Activated naive CD4-positive, alpha-beta T cell treated with anti-CD3 and anti-CD28 coated beads, Interleukin-2, amount 10 ng/mL, durations not matched to agents 7 days and 5 days (primary cell): ENCODE measurements around the gene SEBOX.

Experiments used
- CTCF ChIA-PET: fragments of 350-600 bp; sonication (Branson Sonifier 250); formaldehyde crosslinking; loops from one replicate; lab custom pipeline; 2021; ENCODE audit warnings: antibody characterized with exemption; lab: Charles Lee
- DNase-seq: peaks from one replicate; pipeline ENCODE4 v3.0.0-alpha.2; 2020
- H3K27ac Mint-ChIP-seq: one replicate; pipeline ENCODE4 v1.8.0; 2021; ENCODE audit warnings: mild to moderate bottlenecking, moderate library complexity, mixed read lengths
- H3K27me3 Mint-ChIP-seq: one replicate; pipeline ENCODE4 v1.8.0; 2021; ENCODE audit warnings: mild to moderate bottlenecking, mixed read lengths
- H3K36me3 Mint-ChIP-seq: one replicate; pipeline ENCODE4 v1.8.0; 2021; ENCODE audit warnings: mixed read lengths
- H3K4me1 Mint-ChIP-seq: one replicate; pipeline ENCODE4 v1.8.0; 2021; ENCODE audit warnings: mixed read lengths
- H3K4me3 Mint-ChIP-seq: one replicate; pipeline ENCODE4 v1.8.0; 2021; ENCODE audit warnings: mild to moderate bottlenecking, moderate library complexity, mixed read lengths
- H3K9me3 Mint-ChIP-seq: one replicate; pipeline ENCODE4 v1.8.0; 2021; ENCODE audit warnings: mixed read lengths

SEBOX gene

GRCh38 chr17:28335201-28335958 lies 29.6 kb downstream of the SEBOX start, which contains the start of the genes IFT20 and TNFAIP1:
Gene IFT20 (minus strand): TSS chr17:28335472. CDS start chr17:28331985, 3,487 bp downstream.
Gene TNFAIP1 (plus strand): TSS chr17:28335761. CDS start chr17:28339522, 3,761 bp downstream.
- Mint-ChIP-seq H3K27me3 (no peaks in the 10 kb centered on the region), H3K4me1 (peaks cover 53% of the 10 kb centered on the region), H3K27ac (peak within 1 kb of the TSS; percentile 98), H3K9me3 (no peaks in the 10 kb centered on the region), H3K4me3 (peak within 1 kb of the TSS; percentile 99), H3K36me3 (peaks cover 9% of the 10 kb centered on the region)
- CTCF ChIA-PET = interaction anchor here (0.8 to 1.7 kb wide), 4 partner anchors 11 to 102 kb away, joined by 3 to 10 read pairs (median 4); partner anchors contain the start of gene POLDIP2
- peak; percentile 99 for DNase-seq

DNA sequence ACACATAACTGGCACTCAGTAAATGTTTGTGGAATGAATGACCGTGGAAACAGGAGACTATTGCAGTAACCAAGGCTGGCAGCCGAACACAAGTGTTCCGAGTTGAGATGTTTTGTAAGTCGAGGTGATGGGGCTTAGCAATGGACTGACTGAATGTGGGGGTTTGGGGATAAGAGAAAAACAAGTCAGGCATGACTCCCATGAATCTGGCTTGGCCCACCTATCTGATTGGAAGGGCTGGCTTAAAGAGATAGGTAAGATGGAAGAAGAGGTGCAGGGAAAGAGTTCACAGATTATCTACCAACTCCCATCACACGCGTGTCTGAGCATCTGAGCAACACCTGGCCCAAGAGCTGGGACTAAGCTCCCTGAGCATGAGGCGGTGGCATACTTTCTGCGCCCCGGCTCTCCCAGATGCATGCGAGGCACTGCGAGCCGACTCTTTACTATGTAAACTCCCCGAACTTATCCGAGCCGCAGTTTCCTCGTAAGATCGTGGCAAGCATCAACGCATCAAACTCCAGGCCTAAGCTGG lies 30.3 kb downstream of the SEBOX start:
- DNase-seq = no peak
- no peaks in the 10 kb centered on the region for H3K27me3 Mint-ChIP-seq
- H3K4me1 Mint-ChIP-seq = peaks cover 53% of the 10 kb centered on the region
- CTCF ChIA-PET = no interaction called here
- peak overlapping the region; percentile 99 for H3K4me3 Mint-ChIP-seq
- H3K9me3 Mint-ChIP-seq = no peaks in the 10 kb centered on the region
- peak overlapping the region; percentile 98 for H3K27ac Mint-ChIP-seq
- peaks cover 6% of the 10 kb centered on the region for H3K36me3 Mint-ChIP-seq

DNA sequence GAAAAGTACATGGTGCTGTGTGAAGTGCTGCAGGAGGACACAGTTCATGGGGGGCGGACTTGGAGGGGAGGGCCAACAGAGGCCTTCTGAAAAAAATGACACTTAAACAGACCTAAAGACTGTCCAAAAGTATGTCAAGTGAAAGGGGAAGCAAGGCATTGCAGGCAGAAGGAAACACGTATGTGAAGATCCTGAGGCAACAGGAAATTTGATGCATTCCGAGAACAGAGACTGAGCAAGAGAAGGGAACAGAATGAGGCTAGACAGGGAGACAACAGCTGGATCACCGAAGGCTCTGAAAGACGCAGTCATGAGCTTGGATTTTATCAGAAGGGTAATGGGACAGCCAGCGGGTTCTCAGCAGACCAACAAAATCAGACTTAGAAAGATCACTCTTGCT lies 30.8 kb downstream of the SEBOX start:
- Mint-ChIP-seq H3K9me3 (no peaks in the 10 kb centered on the region), H3K27ac (no peak overlapping the region), H3K4me1 (peaks cover 51% of the 10 kb centered on the region), H3K36me3 (peaks cover 4% of the 10 kb centered on the region), H3K27me3 (no peaks in the 10 kb centered on the region), H3K4me3 (peak overlapping the region; percentile 99)
- CTCF ChIA-PET = interaction anchor here (0.6 kb wide), 1 partner anchor 24 kb away, joined by 3 read pairs; no protein-coding TSS in a partner anchor
- no peak for DNase-seq

DNA sequence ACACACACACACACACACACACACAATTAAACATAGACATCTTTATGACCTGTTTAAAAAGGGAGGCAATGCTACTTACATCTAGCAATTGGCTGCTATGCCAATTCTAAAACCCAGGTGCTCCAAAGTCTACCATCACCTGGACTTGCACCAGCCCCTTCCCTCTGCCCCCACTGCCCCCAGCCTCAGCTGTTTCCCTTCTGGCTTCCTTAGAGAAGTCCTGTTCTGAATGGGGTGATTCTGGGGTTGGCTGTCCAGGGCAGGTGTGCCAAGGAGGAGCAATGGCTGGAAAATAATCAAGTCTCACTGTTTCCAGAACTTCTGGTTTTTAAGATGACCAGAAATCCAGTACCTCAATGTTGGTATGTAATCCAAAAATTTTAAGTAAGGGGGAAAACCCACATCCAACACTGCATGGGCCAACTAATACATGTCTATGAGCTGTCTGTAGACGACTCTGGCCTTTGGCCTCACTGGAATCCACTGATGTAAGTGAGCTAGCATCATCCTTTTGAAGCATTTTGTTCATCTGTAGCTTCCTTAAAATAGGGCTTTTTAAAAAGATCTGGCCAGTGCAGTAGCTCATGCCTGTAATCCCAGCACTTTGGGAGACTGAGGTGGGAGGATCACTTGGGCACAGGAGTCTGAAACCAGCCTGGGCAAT lies 31.8 kb downstream of the SEBOX start:
- Mint-ChIP-seq H3K4me3 (no peak overlapping the region), H3K27me3 (no peaks in the 10 kb centered on the region), H3K4me1 (peaks cover 46% of the 10 kb centered on the region), H3K27ac (no peak overlapping the region), H3K36me3 (peaks cover 11% of the 10 kb centered on the region), H3K9me3 (no peaks in the 10 kb centered on the region)
- CTCF ChIA-PET = interaction anchor here (0.6 kb wide), 1 partner anchor 25 kb away, joined by 3 read pairs; no protein-coding TSS in a partner anchor
- DNase-seq = no peak

DNA sequence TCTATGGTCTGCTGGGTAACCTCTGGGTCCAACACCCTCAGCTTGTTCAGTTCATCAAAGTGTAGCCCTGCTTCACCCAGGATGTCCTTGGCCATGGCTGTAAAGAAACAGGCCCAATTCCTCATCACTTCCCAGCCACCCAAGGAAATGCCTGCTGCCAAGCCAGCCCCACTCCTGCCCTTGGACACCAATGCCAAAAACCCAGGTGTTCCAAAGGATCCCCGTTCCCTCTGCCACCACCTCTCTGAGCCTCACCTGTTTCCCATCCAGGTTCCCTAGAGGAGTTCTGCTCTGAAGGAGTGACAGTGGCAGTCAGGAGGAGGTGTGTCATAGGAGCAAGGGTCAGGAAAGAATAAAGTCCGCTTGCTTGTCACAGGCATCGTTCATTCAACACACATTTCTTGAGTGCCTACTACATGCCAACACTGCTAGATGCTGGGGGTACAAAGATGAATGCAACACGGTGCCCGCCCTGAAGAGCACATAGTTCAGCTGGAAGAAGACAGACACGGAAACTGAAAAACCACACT lies 33.0 kb downstream of the SEBOX start:
- peaks cover 34% of the 10 kb centered on the region for H3K4me1 Mint-ChIP-seq
- no peak overlapping the region for H3K27ac Mint-ChIP-seq
- H3K9me3 Mint-ChIP-seq = no peaks in the 10 kb centered on the region
- H3K27me3 Mint-ChIP-seq = no peaks in the 10 kb centered on the region
- no peak overlapping the region for H3K4me3 Mint-ChIP-seq
- no peak for DNase-seq
- CTCF ChIA-PET = no interaction called here
- peaks cover 17% of the 10 kb centered on the region for H3K36me3 Mint-ChIP-seq

- H3K9me3 Mint-ChIP-seq = no peaks in the 10 kb centered on the region
- H3K4me1 Mint-ChIP-seq = peaks cover 24% of the 10 kb centered on the region
- CTCF ChIA-PET = no interaction called here
- DNase-seq = no peak
- H3K4me3 Mint-ChIP-seq = no peak overlapping the region
- peak overlapping the region; percentile 28 for H3K27ac Mint-ChIP-seq
- no peaks in the 10 kb centered on the region for H3K27me3 Mint-ChIP-seq
- H3K36me3 Mint-ChIP-seq = peaks cover 22% of the 10 kb centered on the region
Observed at GRCh38 chr17:28330671-28331070, 34.3 kb downstream of the SEBOX start.

DNA sequence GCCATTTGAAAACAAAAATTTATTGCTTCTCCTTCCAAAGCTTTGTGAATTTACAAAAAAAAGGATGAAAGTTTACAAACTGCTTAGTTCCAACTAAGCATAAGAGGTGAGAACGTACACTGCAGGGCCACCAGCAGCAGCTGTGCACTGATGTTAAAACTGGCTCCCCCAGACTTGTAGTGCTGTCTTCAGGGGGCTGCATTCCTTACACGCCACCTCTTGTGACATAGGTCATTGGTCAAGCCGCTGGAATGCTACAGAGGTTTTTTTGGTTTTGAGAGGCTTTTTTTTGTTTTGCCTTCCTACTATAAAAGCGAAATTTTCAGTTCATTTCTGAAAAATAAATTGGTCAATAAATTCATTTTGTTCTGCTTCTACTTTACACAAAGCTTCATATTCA lies 36.7 kb downstream of the SEBOX start:
- H3K27ac Mint-ChIP-seq = no peak overlapping the region
- H3K27me3 Mint-ChIP-seq = no peaks in the 10 kb centered on the region
- CTCF ChIA-PET = no interaction called here
- H3K4me3 Mint-ChIP-seq = no peak overlapping the region
- peaks cover 22% of the 10 kb centered on the region for H3K36me3 Mint-ChIP-seq
- peaks cover 2% of the 10 kb centered on the region for H3K4me1 Mint-ChIP-seq
- no peak for DNase-seq
- no peaks in the 10 kb centered on the region for H3K9me3 Mint-ChIP-seq

- CTCF ChIA-PET = no interaction called here
Observed at GRCh38 chr17:28327709-28328108, 37.3 kb downstream of the SEBOX start.

DNA sequence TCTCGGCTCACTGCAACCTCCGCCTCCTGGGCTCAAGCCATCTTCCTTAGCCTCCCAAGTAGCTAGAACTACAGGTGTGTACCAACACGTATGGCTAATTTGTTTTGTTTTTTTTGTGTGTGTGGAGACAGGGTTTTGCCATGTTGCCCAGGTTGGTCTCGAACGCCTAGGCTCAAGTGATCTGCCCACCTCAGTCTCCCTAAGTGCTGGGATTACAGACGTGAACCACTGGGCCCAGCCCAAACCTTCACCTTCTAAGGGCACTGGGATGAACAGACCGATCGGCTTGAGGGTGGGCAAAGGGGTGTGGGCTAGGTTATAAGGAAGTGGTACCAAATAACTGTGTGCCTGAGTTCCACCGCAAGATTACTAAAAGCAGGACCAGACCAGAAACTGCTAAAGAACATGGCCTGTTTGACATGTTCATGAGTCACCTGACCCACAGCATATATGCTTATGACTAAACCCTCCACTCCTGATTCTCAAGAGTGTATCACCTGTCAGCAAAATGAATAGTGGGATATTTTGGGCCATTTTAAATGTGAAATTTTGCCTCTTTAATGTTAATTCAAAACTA lies 37.9 kb downstream of the SEBOX start:
- Mint-ChIP-seq H3K9me3 (no peaks in the 10 kb centered on the region), H3K27ac (no peak overlapping the region), H3K27me3 (no peaks in the 10 kb centered on the region), H3K4me1 (peaks cover 5% of the 10 kb centered on the region), H3K4me3 (no peak overlapping the region), H3K36me3 (peaks cover 24% of the 10 kb centered on the region)
- no peak for DNase-seq
- CTCF ChIA-PET = no interaction called here

More at GRCh38 chr17:28327709-28328108, 37.3 kb downstream of the SEBOX start:
- DNase-seq = no peak
- Mint-ChIP-seq H3K9me3 (no peaks in the 10 kb centered on the region), H3K4me1 (peaks cover 4% of the 10 kb centered on the region), H3K4me3 (no peak overlapping the region), H3K27ac (no peak overlapping the region), H3K36me3 (peaks cover 22% of the 10 kb centered on the region), H3K27me3 (no peaks in the 10 kb centered on the region)

- CTCF ChIA-PET = no interaction called here
- Mint-ChIP-seq H3K27ac (no peak overlapping the region), H3K4me3 (no peak overlapping the region), H3K9me3 (no peaks in the 10 kb centered on the region), H3K27me3 (no peaks in the 10 kb centered on the region), H3K4me1 (peaks cover 13% of the 10 kb centered on the region), H3K36me3 (peaks cover 25% of the 10 kb centered on the region)
- DNase-seq = no peak
Observed at GRCh38 chr17:28326114-28326513, 38.9 kb downstream of the SEBOX start.

DNA sequence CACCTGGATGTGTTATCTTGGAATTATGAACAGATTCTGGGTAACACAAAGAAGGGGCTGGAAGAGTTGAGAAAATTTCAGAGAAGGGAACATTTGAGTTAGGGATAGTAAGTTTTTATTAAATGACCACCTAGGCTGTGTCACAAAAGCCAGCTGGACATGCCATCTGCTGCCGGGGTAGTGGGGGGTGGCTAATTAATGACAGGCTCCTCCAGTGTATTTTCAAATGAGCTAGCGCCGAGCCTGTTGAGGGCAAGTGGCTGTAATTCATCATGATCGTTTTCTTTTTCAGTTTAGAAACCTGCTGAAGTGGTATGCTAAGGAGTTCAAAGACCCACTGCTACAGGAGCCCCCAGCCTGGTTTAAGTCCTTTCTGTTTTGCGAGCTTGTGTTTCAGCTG lies 39.8 kb downstream of the SEBOX start:
- no peak overlapping the region for H3K27ac Mint-ChIP-seq
- H3K4me1 Mint-ChIP-seq = peaks cover 22% of the 10 kb centered on the region
- H3K4me3 Mint-ChIP-seq = no peak overlapping the region
- no peak for DNase-seq
- H3K36me3 Mint-ChIP-seq = peaks cover 29% of the 10 kb centered on the region
- H3K27me3 Mint-ChIP-seq = no peaks in the 10 kb centered on the region
- CTCF ChIA-PET = no interaction called here
- no peaks in the 10 kb centered on the region for H3K9me3 Mint-ChIP-seq

DNA sequence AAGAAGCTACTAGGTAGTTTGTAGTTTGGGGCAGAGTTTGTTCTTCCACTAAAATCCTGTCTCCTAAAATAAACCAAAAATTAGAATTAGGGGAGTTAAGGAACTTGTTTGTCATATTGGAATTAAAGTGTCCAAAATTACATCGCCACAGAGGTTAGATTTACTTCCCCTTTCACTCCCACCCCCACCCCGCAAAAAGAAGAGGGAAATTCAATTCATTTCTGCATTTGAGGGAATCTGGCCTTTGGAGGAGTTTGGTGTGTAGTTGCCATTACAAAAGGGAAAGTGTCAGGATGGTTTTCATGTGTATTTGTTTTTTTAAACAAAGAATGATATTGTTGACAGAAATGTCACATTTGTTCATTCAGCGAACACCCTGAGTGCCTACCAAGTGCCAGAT lies 40.2 kb downstream of the SEBOX start:
- Mint-ChIP-seq H3K4me3 (no peak overlapping the region), H3K9me3 (no peaks in the 10 kb centered on the region), H3K4me1 (peaks cover 26% of the 10 kb centered on the region), H3K27me3 (no peaks in the 10 kb centered on the region), H3K27ac (no peak overlapping the region), H3K36me3 (peaks cover 29% of the 10 kb centered on the region)
- DNase-seq = no peak
- CTCF ChIA-PET = no interaction called here

- Mint-ChIP-seq H3K27me3 (no peaks in the 10 kb centered on the region), H3K4me3 (no peak overlapping the region), H3K36me3 (peaks cover 27% of the 10 kb centered on the region), H3K27ac (no peak overlapping the region), H3K9me3 (no peaks in the 10 kb centered on the region), H3K4me1 (peaks cover 29% of the 10 kb centered on the region)
- DNase-seq = no peak
- CTCF ChIA-PET = no interaction called here
Observed at GRCh38 chr17:28324267-28324745, 40.7 kb downstream of the SEBOX start.
